ENCODE results near the gene PCBP4.
"Not testable (repeated sequence)": the region's sequence is repeated elsewhere in the genome, so short reads cannot be mapped to it uniquely, and the experiment has no call there.

Gene PCBP4

DNA sequence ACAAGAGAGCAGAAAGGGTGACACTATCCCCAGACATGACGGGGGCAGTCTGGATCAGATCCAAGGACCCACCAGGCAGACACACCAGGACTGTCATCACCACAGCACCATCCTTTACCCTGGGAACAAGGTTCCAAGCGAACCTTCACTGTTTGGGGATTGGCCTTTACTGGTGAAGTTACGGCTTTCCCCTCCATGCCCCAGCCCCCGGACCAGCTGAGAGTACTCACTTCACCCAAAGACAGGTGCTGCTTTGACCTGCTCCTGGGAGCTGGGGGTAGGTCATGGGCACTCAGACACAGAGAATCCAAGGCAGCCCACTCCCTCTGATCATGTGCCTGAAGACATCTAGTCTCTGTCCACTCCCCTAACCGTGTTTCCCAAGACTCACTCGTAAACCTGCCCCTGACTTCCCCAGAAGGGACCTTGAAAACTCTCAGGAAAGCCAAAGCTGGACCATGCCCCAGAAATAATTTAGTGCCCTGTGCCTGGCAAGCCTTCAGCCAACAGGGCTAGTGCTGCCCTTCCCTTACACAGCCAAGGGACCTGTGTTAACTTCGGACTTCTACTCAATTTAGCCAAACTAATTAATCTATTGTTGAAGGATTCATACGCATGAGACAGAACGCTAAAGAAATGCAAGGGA lies 28.4 kb downstream of the PCBP4 start:
- DNase-seq (ENCODE audit: low spot score): no peak

DNA sequence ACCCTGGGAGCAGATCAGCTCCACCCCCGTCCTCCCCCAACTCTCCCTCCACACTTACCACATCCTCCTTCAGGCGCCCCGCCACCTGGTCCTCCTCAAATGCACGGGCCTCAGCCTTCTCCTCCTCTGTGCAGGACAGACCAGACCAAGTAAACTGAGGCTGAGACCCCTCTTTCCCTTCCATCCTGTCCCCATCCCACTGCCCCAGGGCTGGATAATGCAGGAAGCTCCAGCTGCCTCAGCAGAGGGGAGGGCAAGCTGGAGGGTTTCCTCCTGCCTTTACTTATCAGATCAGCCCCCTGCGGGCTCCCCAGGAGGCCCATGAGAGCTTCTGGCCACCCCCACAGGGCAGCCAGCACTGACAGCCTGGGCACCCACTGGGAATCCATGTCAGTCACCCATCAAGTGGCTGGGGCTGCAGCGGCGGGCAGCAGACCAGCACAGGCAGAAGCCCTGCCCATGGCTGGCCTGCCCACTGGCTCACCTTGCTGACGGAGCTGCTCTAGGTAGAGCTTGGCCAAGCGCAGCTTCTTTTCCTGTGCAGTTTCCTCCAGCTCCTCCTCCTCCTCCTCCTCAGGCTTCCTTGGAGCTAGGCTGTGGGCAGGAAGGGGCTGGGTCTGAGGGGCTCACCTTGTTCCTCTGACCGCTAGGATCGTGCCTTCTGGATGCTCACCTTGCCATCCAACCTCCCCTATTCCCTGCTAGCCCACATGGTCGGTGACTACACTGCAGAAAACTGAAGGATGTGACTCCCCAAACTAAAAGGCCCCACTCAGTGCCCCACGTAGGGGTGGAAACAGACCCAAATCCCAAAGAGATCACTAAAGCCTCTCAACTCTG lies 29.4 kb downstream of the PCBP4 start:
- DNase-seq (ENCODE audit: low spot score): no peak

DNA sequence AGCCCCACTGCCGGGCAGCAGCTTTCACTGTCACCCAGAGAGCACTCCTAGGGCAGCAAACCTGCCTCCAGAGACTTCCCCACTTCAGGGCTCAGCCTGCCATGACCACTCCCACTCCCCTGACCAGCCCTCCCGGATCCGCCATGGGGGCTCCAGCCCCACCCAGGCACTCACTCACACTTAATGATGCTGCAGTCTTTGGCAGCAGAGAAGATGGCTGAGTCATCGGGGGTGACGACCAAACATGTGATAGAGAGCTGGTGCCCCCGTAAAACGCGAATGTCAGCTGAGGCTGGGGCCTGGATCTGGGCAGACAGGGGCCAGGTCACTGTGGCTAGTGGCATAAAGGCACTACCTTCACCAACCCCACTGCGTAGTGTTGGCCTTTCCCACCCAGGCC lies 30.2 kb downstream of the PCBP4 start:
- DNase-seq (ENCODE audit: low spot score): no peak

DNA sequence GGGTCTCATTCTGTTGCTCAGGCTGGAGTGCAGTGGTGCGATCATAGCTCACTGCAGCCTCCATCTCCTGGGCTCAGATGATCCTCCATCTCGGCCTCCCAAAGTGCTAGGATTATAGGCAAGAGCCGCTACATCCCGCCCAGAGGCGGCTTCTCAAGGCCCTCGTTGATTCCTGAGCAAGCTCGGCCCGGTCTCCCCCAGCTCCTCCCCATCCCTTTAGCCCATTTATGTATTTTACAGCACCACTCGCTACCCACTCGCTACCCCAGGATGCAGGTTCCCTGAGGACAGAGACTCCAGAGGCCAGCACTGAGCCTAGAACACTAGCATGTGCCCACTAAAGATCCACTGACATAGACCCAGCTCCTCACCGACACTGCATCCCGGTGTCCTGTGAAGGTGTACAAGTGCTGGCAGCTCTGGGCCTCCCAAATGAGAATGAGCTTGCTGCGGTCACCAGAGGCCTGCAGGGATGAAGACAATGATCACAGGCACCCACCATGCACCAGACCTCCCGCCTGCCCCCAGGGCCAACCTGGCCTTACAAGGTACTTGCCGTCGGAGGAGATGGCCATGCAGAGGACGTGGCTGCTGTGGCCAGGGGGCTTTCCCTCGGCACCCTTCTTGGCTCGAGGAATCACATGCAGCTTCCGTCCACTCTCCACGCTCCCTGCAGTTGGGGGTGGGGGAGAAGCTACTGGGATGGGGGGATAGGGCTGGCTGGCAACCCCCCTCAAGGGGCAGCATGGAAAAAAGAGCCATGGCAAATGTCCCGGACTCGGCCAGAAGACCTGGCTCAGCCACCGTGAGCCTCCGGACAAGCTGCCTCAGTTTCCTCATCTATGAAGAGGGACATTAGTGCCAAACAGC lies 31.1 kb downstream of the PCBP4 start:
- DNase-seq (ENCODE audit: low spot score): no peak

DNA sequence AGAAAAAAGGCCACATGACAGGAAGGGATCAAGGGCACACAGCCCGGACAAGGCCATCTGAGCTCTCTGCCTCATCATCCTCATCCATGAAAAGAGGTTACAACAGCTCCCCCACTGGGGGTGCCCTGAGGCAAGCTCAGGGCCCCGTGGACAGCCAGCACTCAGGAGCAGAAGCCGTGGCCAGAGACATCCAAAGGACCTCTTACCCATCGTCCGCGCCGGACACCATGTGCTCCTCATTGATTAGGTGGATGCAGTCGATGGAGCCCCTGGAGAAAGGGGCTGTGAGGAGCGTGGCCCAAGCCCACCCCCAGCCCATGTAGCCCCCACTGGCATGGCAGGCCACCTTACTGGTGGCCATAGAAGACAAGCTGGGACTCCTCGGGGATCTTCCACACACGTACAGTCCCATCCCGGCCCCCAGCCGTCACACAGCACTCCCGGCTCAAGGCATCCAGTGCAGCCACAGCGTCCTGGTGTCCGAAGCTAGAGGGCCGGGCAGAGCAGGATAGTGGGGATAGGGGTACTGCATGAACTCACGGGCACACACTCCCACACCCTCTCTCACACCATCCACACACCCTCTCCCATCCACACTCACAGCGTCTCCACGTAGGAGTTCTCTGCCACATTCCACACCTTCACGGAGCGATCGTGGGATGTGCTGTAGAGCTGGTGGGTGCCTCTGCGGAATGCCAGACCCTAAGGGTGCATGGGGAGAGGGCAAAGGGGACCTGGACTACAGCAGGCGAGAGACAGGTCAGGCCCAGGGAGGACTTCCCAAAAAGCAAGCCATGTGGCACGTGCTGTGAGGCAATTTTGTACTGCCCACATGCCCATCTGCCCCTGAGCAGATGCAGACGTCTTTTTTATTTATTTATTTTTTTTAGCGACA lies 32.0 kb downstream of the PCBP4 start:
- DNase-seq (ENCODE audit: low spot score): no peak

DNA sequence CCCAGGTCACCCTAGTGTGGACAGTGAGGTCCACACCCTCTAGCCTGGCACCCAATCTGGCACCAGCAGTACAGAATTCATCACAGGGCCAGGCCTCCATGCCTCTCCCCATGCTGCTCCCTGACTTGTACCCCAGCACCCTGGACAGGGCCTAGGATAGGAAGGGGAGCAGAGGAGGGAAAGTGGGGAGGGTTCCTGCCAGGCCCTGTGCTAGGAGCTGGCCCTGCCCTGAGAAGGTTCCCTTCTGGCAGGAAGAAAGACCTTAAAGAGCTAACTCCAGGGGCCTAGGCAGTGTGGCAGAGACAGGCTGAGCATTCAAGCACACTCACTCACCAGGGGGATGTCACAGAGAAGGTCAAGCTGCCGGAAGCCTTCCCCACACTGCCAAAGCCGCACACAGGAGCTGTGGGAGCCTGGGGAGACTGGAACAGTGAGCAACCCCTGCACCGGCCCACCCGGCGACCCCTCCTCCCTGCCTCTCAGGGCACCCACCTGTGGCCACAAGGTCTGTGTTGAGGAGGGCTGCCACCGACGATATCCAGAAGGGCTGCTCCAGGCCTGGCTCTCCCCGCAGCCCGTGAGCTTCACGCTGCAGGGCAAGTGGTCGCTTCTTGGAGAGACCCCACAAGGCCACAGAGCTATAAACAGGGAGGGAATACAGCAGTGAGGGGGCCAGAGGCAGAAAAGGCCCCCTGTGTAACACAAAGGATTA lies 33.0 kb downstream of the PCBP4 start:
- DNase-seq (ENCODE audit: low spot score): no peak

DNA sequence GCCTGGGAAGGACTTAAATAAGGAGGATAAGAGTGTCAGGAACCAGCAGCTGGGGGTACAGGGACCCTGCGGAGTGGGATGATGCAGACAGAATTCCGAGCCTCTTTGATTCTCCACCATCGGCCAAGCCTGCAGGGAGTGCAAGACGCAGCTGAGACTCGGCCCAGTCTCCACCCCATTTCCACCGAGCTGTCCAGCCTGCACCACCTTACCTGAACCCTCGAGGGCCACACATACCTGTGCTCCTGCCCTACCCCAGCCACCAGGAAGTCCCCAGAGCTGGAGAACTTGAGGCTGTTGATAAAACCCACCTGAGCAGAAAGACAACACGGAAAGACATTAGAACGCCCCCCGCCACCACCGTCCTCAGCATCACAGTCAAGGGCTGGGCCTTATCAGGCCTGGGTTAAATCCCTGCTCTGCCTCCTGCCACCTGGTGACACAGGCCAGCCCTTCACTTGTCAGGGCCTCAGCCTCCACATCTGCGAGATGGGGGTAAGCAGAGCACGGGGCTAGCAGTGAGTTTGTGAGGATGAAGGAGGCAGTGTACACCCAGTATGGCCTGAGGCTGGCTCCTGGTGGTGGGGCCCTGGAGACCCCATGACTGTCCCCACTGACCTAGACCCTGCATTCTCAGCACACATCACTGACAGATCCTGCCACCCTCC lies 33.6 kb downstream of the PCBP4 start:
- DNase-seq (ENCODE audit: low spot score): no peak

DNA sequence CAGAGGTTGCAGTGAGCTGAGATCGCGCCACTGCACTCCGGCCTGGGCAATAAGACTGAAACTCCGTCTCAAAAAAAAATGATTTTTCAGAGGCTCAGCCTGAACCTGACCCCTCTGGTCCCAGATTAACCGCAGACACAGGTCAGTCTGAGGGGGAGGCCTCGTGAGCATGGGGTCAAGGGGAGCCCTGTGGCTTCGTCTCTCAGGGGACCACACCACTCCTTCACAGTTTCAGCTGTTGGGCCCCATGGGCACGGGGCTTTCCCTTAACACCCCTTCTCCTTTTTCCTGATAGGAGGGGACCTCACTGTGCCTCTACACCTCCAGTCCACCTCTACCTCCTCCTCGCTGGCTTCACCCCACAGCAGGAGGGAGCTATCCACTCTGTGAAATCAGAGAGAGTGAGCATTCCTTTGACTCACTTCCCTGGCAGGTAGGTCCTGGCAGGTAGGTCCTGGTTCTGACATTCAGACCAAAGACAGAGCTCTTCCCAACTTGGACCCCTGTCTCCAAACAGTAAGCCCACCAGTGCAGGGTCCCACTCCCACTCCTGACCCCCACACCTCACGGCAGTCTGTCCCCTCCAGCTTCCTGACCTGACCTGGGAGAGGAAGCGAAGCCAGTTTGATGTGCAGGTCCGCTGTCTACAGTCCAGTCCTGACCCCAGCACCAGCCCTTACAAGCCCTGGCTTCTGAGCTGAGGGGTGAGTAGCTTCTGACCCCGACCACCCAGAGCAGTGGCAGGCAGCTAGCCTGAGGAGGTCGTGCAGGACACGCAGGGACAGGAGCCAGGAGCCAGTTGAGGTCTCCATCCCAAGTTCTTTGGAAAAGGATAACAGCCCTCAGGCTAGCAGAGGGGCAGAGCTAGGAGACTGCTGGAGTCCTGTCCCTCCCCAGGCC lies 34.5 kb downstream of the PCBP4 start:
- DNase-seq (ENCODE audit: low spot score): no peak

DNA sequence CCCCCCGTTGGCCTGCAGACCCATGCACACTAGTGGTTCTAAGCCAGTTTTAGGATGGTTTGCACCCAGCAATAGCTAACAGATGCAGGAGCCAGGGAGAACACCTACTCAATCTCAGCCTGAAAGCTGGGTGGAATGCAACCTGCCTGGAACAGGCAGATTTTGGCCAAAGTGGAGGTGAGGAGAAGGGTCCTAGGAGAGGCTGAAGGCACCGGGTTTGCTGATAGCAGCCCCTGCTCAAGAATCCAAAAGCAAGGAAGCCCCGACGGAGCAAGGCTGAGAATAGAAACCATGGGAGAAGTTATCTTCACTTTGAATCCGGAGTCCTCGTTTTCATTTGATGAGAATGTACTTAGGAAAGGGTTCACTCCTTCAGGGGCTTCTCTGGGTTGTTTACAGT lies 35.5 kb downstream of the PCBP4 start:
- DNase-seq (ENCODE audit: low spot score): no peak

DNA sequence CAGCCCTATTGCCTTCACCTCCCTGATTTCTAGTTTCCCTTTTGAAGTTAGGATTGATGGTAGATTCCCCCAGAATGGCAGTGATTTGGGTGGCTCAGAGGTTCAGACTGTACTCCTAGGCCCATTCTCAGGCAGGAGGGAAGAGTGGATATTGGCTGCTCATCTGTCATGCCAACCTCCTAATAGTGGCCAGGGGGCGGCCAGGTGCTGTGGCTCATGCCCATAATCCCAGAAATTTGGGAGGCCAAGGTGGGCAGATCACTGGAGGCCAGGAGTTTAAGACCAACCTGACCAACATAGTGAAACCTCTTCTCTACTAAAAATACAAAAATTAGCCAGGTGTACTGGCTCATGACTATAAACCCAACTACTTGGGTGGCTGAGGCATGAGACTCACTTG lies 36.8 kb downstream of the PCBP4 start:
- no peak for DNase-seq (ENCODE audit: low spot score)

DNA sequence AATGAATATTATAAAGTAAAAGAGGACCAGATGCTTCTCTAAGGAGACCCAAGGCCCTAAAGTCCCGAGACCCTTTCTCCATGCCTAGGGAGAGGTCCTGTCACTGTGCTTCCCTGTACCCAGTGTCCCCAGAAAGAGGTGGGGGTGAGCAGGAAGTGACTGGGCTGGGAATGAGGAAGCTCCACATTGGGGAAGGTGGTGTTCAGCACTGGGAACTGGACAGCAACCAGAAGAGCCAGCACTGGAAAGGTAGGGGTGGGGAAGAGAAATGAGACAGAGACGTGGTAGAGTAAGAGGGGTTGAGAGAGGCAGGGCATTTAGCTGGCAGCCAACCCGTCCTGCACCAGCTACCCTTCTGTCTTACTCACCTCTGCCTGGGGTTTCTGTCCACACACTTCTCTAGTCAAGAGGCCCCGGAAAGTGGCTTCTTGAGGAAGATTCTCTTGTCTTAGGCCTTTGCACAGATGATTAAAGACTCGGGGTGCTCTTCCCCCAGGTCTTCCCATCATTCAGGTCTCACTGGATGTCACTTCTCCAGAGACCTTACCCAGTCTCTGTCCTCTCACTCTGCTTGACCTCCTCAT lies 37.7 kb downstream of the PCBP4 start:
- no peak for DNase-seq (ENCODE audit: low spot score)

DNA sequence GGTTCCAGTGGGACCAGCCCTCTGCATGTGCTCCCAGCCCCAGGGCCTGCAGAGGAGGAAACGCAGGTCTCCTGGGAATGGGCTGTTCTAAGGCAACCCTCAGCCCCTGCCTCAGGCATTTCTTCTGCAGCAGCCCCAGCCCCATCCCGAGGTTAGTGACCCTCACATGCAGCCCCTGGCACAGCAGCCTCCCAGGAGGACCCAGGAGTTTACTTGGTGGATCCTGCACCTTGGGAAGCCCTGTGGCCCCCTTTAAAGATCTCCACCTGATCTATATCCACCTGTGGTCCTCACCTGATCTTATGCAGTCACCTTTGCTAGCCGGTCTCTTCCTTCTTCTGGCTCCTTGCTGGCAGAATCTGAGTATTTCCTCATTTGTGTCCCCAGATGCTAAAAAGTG lies 38.3 kb downstream of the PCBP4 start:
- not testable (repeated sequence) for DNase-seq (ENCODE audit: low spot score)

DNA sequence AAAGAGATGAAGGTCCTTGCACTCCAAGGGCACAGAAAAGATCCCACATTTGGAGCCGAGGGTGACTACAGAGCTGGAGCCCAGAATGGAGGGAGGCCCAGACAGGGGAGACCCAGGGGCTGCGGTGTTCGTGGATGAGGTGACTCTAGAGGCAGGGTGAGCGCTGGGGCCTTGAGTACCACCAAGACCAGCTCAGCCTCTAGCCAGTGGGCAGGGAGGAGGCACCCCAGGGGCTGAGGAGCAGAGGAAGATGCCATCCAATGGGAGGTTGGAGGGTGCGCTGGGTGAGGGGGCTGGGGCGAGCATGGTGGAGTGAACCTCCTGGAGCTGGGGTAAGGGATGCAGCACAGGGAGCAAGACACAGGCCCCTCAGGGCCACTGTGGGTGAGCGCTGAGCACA lies 38.8 kb downstream of the PCBP4 start:
- DNase-seq (ENCODE audit: low spot score): no peak

DNA sequence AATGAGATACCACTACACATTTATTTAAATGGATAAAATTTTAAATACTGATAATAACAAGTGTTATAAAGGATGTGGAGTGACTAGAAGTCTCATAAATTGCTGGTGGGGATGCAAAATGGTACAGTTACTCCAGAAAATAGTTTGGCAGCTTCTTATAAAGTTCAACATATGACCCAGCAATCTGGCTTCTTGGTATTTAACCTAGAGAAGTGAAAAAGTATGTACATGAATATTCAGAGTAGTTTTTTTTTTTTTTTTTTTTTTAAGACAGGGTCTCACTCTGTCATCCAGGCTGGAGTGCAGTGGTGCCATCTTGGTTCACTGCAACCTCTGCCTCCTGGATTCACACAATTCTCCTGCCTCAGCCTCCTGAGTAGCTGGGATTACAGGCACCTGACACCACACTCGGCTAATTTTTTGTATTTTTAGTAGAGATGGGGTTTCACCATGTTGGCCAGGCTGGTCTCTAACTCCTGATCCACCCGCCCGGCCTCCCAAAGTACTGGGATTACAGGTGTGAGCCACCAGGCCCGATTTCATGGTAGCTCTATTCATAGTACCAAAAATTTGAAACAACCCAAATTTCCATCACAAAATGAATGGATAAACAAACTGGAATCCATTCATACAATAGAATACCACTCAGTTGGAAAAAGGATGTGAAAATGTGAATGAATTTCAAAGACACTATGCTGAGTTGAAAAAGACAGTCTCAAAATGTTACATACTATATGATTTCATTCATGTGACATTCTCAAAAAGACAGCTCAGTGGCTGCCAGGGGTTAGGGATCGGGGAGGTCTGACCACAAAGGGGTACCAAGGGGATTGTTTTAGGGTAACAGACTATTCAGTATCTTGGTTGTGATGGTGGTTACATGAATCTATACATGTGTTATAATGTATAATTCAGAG lies 39.9 kb downstream of the PCBP4 start:
- DNase-seq (ENCODE audit: low spot score): no peak

DNA sequence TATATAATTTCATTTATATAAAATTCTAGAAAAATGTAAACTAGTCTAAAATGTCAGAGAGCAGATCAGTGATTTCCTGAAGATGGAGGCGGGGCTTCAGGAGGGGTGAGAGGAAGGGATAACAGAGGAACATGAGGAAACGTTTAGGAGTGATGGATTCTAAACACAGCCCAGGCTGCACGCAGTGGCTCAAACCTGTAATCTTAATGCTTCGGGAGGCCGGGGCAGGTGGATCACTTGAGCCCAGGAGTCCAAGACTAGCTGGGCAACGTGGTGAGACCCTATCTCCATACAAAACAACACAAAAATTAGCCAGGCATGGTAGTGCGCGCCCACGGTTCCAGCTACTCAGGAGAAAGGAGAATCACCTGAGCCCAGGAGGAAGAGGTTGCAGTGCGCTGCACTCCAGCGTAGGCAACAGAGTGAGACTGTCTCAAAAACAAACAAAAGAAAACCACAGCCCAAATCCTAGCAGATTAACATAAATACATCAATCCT lies 46.1 kb downstream of the PCBP4 start:
- no peak for DNase-seq (ENCODE audit: low spot score)

DNA sequence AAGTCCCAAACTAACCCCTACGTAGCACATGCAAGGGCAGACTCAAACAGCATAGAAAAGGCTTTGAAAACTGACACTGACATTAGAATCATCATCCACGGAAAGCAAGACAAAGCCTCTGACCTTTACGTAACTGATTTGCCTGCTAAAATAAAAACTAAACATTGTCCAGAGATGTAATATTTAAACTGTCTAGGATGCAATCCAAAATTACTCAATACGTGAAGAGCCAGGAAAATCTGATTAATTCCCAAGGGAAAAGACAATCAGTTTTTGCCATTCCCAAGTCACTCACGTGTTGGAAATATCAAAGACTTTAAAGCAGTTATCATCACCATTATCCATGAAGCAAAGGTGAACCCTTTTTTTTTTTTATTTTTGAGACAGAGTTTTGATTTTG lies 50.8 kb downstream of the PCBP4 start:
- DNase-seq (ENCODE audit: low spot score): no peak

DNA sequence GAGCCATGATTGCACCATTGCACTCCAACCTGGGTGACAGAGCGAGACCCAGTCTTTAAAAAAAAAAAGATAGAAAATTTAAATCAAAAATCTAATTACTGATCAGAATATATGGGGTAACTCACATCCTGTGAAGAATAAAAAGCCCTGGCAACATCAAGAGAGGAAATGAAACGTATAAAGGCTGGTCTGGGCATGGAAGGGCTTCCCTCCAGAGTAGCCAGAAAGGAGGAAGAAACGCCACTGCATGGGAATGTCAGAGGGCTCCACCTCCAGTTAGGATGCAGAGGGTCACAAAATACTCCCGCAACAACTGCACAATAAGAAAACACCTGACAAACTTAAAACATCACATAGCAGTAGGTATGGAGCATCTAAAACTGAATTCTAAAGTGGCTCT lies 59.2 kb downstream of the PCBP4 start:
- no peak for DNase-seq (ENCODE audit: low spot score)

Data from SW480 (cell line).